OCI-LY1 (cell line): ENCODE data around the gene PHLPP1.

Source experiments
- CTCF ChIP-seq: fragments of 200-600 bp; sonication (generic), shearing (Covaris generic); IDR thresholded peaks from 2 replicates; pipeline ENCODE4 v1.5.1; 2017; ENCODE audit warnings: mild to moderate bottlenecking, antibody characterized with exemption, low read length, moderate library complexity, mixed read lengths
- EZH2 ChIP-seq: fragments of 200-600 bp; sonication (generic), shearing (Covaris generic); IDR thresholded peaks from 2 replicates; pipeline ENCODE4 v1.8.0; 2017; ENCODE audit warnings: borderline replicate concordance, mixed run types, mild to moderate bottlenecking, antibody characterized with exemption, low read length, moderate library complexity, mixed read lengths

GRCh38 chr18:62693659-62694058 lies 21.7 kb upstream of the PHLPP1 start:
- TF ChIP-seq CTCF (no peak), EZH2 (no peak)
